GM19239 (cell line): ENCODE data around the gene METTL5.
"Not testable (repeated sequence)": the region's sequence is repeated elsewhere in the genome, so short reads cannot be mapped to it uniquely, and the experiment has no call there.

Source experiments
- DNase-seq: peaks from one replicate; pipeline ENCODE4 v3.0.0; 2011; ENCODE audit warnings: low spot score; ENCODE audit not compliant: insufficient read length
- FAIRE-seq: peaks from 2 replicates; lab custom pipeline; 2011; peaks lifted over from hg19 to GRCh38; lab: Jason Lieb, UNC

The METTL5 gene

GRCh38 chr2:169824373-169825333, at the start of gene METTL5:
Gene METTL5 (minus strand): TSS chr2:169824905. CDS start chr2:169824597, 308 bp downstream.
- peak; percentile 49 for FAIRE-seq

GRCh38 chr2:169871994-169872393, 47.3 kb upstream of the METTL5 start:
- DNase-seq (no peak), FAIRE-seq (no peak)

More at GRCh38 chr2:169824373-169825333, at the start of gene METTL5:
- DNase-seq, result peak; percentile 76

GRCh38 chr2:169871369-169871768, 46.7 kb upstream of the METTL5 start:
- not testable (repeated sequence) for DNase-seq, FAIRE-seq

GRCh38 chr2:169868951-169869350, 44.2 kb upstream of the METTL5 start:
- FAIRE-seq, result peak; percentile 33
- no peak for DNase-seq

GRCh38 chr2:169867579-169867978, 42.9 kb upstream of the METTL5 start:
- FAIRE-seq, result no peak

GRCh38 chr2:169866230-169866629, 41.5 kb upstream of the METTL5 start:
- not testable (repeated sequence) for DNase-seq, FAIRE-seq

More at GRCh38 chr2:169867579-169867978, 42.9 kb upstream of the METTL5 start:
- no peak for DNase-seq

- FAIRE-seq (no peak), DNase-seq (no peak)
Observed at GRCh38 chr2:169865492-169865891, 40.8 kb upstream of the METTL5 start.

- DNase-seq, result no peak
- no peak for FAIRE-seq
Observed at GRCh38 chr2:169862816-169863215, 38.1 kb upstream of the METTL5 start.

- FAIRE-seq (no peak), DNase-seq (no peak)
Observed at GRCh38 chr2:169860149-169860548, 35.4 kb upstream of the METTL5 start.

- FAIRE-seq (no peak), DNase-seq (no peak)
Observed at GRCh38 chr2:169859423-169859822, 34.7 kb upstream of the METTL5 start.

GRCh38 chr2:169855281-169856258, 30.9 kb upstream of the METTL5 start:
- DNase-seq, FAIRE-seq: not testable (repeated sequence)

- FAIRE-seq (no peak), DNase-seq (no peak)
Observed at GRCh38 chr2:169853041-169853668, 28.4 kb upstream of the METTL5 start.

GRCh38 chr2:169849710-169850109, 25.0 kb upstream of the METTL5 start:
- FAIRE-seq (no peak), DNase-seq (no peak)

GRCh38 chr2:169848959-169849693, 24.4 kb upstream of the METTL5 start:
- DNase-seq, FAIRE-seq: not testable (repeated sequence)

GRCh38 chr2:169845016-169845415, 20.3 kb upstream of the METTL5 start:
- FAIRE-seq, result no peak
- no peak for DNase-seq

- not testable (repeated sequence) for DNase-seq, FAIRE-seq
Observed at GRCh38 chr2:169841625-169842024, 16.9 kb upstream of the METTL5 start.

- FAIRE-seq (no peak), DNase-seq (no peak)
Observed at GRCh38 chr2:169840747-169841142, 16.0 kb upstream of the METTL5 start.

GRCh38 chr2:169839954-169840746, 15.4 kb upstream of the METTL5 start:
- FAIRE-seq (no peak), DNase-seq (no peak)
